Body of pancreas (tissue), 4 donors: ENCODE measurements around the gene CAPN15.

Experiments
- CTCF ChIP-seq, 7 experiments: fragments of 450-650 bp in 4 of 7; fragments of 200-600 bp in 3 of 7; sonication (generic) in 3 of 7; IDR thresholded peaks; one replicate each; pipeline ENCODE4 v1.5.1; 2016 to 2019; ENCODE audit warnings: antibody characterized with exemption in 7 of 7
- POLR2A ChIP-seq, 3 donors: fragments of 450-650 bp; IDR thresholded peaks; one replicate each; pipeline ENCODE4 v1.6.1; 2016; ENCODE audit warnings: antibody characterized with exemption in 3 of 3, mild to moderate bottlenecking in 2 of 3

- TF ChIP-seq CTCF (IDR thresholded peaks at IDR 0.05), result no peak
- no peak for TF ChIP-seq POLR2A (IDR thresholded peaks at IDR 0.05)
These were observed 39.2 kb downstream of the CAPN15 start, which contains the start of gene NHLRC4 for GRCh38 chr16:566475-567372.
